ENCODE measurements around the gene MAP3K10. TPM values are rescaled to one million over a fixed set of nuclear protein-coding genes. Genes with fewer than 3 reads are reported as not detected.

MAP3K10 gene
- total RNA-seq, 1 donor from 2014 or later, result 17.2 TPM

DNA sequence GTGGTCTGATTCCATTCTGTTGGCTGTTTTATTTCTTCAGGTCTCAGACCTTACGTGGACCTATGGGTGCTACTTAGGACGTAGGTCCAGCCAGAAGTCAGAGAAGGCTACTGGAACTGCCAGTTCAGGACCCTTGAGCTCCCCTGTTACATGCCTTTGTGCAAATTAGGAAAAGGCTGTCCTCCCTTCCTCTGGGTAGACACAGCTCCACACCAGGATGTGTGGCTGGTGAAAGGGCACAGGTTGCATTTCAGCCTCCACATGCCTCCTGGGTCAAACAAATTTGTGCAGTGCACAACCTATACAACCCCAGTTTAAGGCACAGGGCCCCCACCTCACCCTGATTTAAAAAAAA is 43.9 kb upstream of the MAP3K10 start:
- no peak overlapping the region for H3K4me3 ChIP-seq
- no peaks in the 10 kb centered on the region for H3K36me3 ChIP-seq
- H3K9me3 ChIP-seq, result no peaks in the 10 kb centered on the region
- H3K4me1 ChIP-seq, result no peaks in the 10 kb centered on the region
- TF ChIP-seq, protein P1, sequence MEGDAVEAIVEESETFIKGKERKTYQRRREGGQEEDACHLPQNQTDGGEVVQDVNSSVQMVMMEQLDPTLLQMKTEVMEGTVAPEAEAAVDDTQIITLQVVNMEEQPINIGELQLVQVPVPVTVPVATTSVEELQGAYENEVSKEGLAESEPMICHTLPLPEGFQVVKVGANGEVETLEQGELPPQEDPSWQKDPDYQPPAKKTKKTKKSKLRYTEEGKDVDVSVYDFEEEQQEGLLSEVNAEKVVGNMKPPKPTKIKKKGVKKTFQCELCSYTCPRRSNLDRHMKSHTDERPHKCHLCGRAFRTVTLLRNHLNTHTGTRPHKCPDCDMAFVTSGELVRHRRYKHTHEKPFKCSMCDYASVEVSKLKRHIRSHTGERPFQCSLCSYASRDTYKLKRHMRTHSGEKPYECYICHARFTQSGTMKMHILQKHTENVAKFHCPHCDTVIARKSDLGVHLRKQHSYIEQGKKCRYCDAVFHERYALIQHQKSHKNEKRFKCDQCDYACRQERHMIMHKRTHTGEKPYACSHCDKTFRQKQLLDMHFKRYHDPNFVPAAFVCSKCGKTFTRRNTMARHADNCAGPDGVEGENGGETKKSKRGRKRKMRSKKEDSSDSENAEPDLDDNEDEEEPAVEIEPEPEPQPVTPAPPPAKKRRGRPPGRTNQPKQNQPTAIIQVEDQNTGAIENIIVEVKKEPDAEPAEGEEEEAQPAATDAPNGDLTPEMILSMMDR (IDR thresholded peaks at IDR 0.05), result no peak
- ATAC-seq (no peak), DNase-seq (no peak)
- H3K27ac ChIP-seq, result no peak overlapping the region
- H3K27me3 ChIP-seq, result no peaks in the 10 kb centered on the region
- intact Hi-C loops (cut with DNase I), result no loop called here

GRCh38 chr19:40147693-40148347 is 43.4 kb upstream of the MAP3K10 start:
- Histone ChIP-seq H3K36me3 (no peaks in the 10 kb centered on the region), H3K9me3 (no peaks in the 10 kb centered on the region), H3K4me1 (no peaks in the 10 kb centered on the region), H3K27ac (no peak overlapping the region), H3K4me3 (no peak overlapping the region), H3K27me3 (no peaks in the 10 kb centered on the region)
- TF ChIP-seq, protein P1 (IDR thresholded peaks at IDR 0.05), result no peak
- intact Hi-C loops (cut with DNase I), result no loop called here
- ATAC-seq, result peak; percentile 75
- DNase-seq, result no peak

DNA sequence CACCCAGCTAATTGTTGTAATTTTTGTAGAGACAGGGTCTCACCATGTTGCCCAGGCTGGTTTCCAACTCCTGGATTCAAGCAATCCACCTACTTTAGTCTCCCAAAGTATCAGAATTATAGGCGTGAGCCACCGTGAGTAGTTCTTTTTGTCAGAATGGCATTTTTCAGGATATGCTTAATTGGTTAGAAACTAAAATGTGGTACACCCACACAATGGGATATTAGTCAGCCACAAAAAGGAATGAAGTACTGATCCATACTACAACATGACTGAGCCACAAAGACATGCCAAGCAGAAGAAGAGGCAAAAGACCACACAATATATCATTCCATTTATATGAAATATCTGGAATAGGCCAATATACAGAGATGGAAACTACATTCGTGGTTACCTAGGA is 41.7 kb upstream of the MAP3K10 start:
- TF ChIP-seq, protein P1 (IDR thresholded peaks at IDR 0.05), result no peak
- intact Hi-C loops (cut with DNase I), result no loop called here

GRCh38 chr19:40150170-40150569 is 41.1 kb upstream of the MAP3K10 start:
- no peaks in the 10 kb centered on the region for H3K9me3 ChIP-seq
- H3K36me3 ChIP-seq, result no peaks in the 10 kb centered on the region
- H3K27me3 ChIP-seq, result no peaks in the 10 kb centered on the region
- DNase-seq (no peak), ATAC-seq (no peak)
- no peaks in the 10 kb centered on the region for H3K4me1 ChIP-seq
- intact Hi-C loops (cut with DNase I), result no loop called here
- no peak overlapping the region for H3K4me3 ChIP-seq
- H3K27ac ChIP-seq, result no peak overlapping the region
- TF ChIP-seq, protein P1 (IDR thresholded peaks at IDR 0.05), result no peak

More for the DNA sequence above, 41.7 kb upstream of the MAP3K10 start:
- no peak for ATAC-seq
- Histone ChIP-seq H3K27ac (no peak overlapping the region), H3K27me3 (no peaks in the 10 kb centered on the region), H3K9me3 (no peaks in the 10 kb centered on the region), H3K4me1 (no peaks in the 10 kb centered on the region), H3K36me3 (no peaks in the 10 kb centered on the region), H3K4me3 (no peak overlapping the region)
- no peak for DNase-seq

DNA sequence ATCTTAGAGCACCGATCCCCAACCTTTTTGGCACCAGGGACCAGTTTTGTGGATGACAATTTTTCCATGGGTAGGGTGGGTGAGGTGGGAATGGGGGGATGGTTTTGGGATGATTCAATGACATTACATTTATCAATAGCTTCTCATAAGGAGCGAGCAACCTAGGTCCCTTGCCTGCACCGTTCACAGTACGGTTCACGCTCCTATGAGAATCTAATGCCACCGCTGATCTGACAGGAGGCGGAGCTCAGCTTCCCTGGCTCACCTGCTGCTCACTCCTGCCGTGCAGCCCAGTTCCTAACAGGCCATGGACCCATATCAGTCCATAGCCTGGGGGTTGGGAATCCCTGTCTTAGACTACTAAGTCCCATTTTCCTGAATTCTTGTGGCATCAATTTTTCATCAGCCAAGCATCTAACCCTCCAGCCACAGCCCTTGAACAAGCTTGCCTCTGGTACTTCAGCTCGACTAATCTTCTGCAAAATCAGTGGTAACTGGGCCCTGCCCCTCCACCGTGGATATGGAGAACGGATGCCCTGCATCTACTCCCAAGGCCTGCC is 37.0 kb upstream of the MAP3K10 start:
- H3K27ac ChIP-seq, result no peak overlapping the region
- no peak overlapping the region for H3K4me3 ChIP-seq
- no peak for ATAC-seq
- H3K4me1 ChIP-seq, result no peaks in the 10 kb centered on the region
- peak; percentile 32 for DNase-seq
- H3K36me3 ChIP-seq, result no peaks in the 10 kb centered on the region
- TF ChIP-seq, protein P1 (IDR thresholded peaks at IDR 0.05), result no peak
- intact Hi-C loops (cut with DNase I), result no loop called here
- no peaks in the 10 kb centered on the region for H3K27me3 ChIP-seq
- no peaks in the 10 kb centered on the region for H3K9me3 ChIP-seq

Measured in upper lobe of right lung (tissue), 1 donor.